ENCODE measurements around the gene GALNS.

DNA sequence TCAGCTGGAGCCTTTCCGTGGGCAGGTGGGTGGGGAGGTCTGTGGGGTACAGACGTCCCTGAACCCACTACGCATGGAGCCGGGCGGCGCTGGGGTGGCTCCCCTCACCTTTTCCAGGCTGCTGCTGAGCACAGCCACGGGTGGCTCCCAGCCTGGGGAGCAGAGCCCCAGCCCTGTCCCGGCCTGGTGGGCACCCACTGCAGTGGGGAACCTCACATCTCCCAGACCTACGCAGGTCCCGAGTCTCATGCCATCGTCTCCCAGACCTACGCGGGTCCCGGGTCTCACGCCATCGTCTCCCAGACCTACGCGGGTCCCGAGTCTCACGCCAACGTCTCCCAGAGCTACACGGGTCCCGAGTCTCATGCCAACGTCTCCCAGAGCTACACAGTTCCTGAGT, 28.0 kb downstream of the GALNS start:
- TF ChIP-seq, protein P1, sequence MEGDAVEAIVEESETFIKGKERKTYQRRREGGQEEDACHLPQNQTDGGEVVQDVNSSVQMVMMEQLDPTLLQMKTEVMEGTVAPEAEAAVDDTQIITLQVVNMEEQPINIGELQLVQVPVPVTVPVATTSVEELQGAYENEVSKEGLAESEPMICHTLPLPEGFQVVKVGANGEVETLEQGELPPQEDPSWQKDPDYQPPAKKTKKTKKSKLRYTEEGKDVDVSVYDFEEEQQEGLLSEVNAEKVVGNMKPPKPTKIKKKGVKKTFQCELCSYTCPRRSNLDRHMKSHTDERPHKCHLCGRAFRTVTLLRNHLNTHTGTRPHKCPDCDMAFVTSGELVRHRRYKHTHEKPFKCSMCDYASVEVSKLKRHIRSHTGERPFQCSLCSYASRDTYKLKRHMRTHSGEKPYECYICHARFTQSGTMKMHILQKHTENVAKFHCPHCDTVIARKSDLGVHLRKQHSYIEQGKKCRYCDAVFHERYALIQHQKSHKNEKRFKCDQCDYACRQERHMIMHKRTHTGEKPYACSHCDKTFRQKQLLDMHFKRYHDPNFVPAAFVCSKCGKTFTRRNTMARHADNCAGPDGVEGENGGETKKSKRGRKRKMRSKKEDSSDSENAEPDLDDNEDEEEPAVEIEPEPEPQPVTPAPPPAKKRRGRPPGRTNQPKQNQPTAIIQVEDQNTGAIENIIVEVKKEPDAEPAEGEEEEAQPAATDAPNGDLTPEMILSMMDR (IDR thresholded peaks at IDR 0.05) = no peak
- TF ChIP-seq POLR2A (IDR thresholded peaks at IDR 0.05) = no peak
